Endodermal cell (in vitro differentiated cells): Measurements from ENCODE around the gene PTPN14. TPM values are rescaled to one million over a fixed set of nuclear protein-coding genes. Genes with fewer than 3 reads are reported as not detected.

ENCODE experiments used
- DNase-seq: peaks from one replicate; pipeline ENCODE4 v3.0.0-alpha.2; 2017
- H3K27ac ChIP-seq: 2 replicates; pipeline ENCODE4 v1.5.1; 2013; ENCODE audit warnings: mild to moderate bottlenecking, low read depth, low read length, moderate library complexity
- H3K27me3 ChIP-seq: 2 replicates; pipeline ENCODE4 v1.6.1; 2013; ENCODE audit warnings: mild to moderate bottlenecking, low read length, moderate library complexity; ENCODE audit not compliant: insufficient read depth, control insufficient read depth, poor library complexity, severe bottlenecking
- H3K36me3 ChIP-seq: 2 replicates; pipeline ENCODE4 v1.7.0; 2013; ENCODE audit warnings: mild to moderate bottlenecking, low read length, moderate library complexity; ENCODE audit not compliant: control insufficient read depth, insufficient read depth
- H3K4me1 ChIP-seq: one replicate; pipeline ENCODE4 v1.7.0; 2013; ENCODE audit warnings: low read length; ENCODE audit not compliant: control insufficient read depth, insufficient read depth
- H3K4me3 ChIP-seq: 2 replicates; pipeline ENCODE4 v1.5.1; 2013; ENCODE audit warnings: mild to moderate bottlenecking, low read length, moderate library complexity
- H3K9ac ChIP-seq: 2 replicates; pipeline ENCODE4 v1.6.1; 2013; ENCODE audit warnings: mild to moderate bottlenecking, low read length, moderate library complexity; ENCODE audit not compliant: poor library complexity, severe bottlenecking; ENCODE audit errors: extremely low read depth
- H3K9me3 ChIP-seq: 2 replicates; pipeline ENCODE4 v1.6.1; 2013; ENCODE audit warnings: mild to moderate bottlenecking, low read length, moderate library complexity; ENCODE audit not compliant: control insufficient read depth
- H3K27ac Mint-ChIP-seq: 2 replicates; pipeline ENCODE4 v1.8.0; 2020; ENCODE audit warnings: mixed read lengths
- H3K27me3 Mint-ChIP-seq: 2 replicates; pipeline ENCODE4 v1.8.0; 2021; ENCODE audit warnings: mild to moderate bottlenecking, mixed read lengths; ENCODE audit not compliant: insufficient read depth
- H3K36me3 Mint-ChIP-seq: 2 replicates; pipeline ENCODE4 v1.8.0; 2020; ENCODE audit warnings: low read depth, mixed read lengths
- H3K4me1 Mint-ChIP-seq: 2 replicates; pipeline ENCODE4 v1.8.0; 2020; ENCODE audit warnings: mixed read lengths
- H3K4me3 Mint-ChIP-seq: 2 replicates; pipeline ENCODE4 v1.8.0; 2020; ENCODE audit warnings: mild to moderate bottlenecking, moderate library complexity, mixed read lengths
- H3K9me3 Mint-ChIP-seq: 2 replicates; pipeline ENCODE4 v1.8.0; 2020; ENCODE audit warnings: mild to moderate bottlenecking, mixed read lengths
- WGBS, 2 experiments: methylation state at CpG; one replicate each; pipeline versions ENCODE4 v1.1.5 to v1.1.7; 2013; ENCODE audit warnings: missing lambda C conversion rate in 2 of 2, mixed read lengths in 1 of 2; ENCODE audit not compliant: insufficient coverage in 1 of 2, insufficient read length in 1 of 2; 5-methylcytosine and 5-hydroxymethylcytosine counted together
- total RNA-seq, 2 donors: library from RNA; stranded (reverse); fragmentation: NEBNext Ultra II Directional in 1 of 2; extraction: Animal tissue kit (Norgen Biotek cat#: 25700) in 1 of 2; gene quantifications; 2 replicates in 1 of 2; 3 replicates in 1 of 2; pipeline ENCODE4 v1.2.1, GENCODE V29; 2021
- TF ChIP-seq, protein P1 (sequence below): fragments of 200-600 bp; sonication (generic); conservative IDR thresholded peaks from 2 replicates; pipeline ENCODE4 v1.5.0; 2021; ENCODE audit warnings: antibody characterized with exemption, mild to moderate bottlenecking

Gene PTPN14
- total RNA-seq, 2 donors from 2014 or later: 72.6 to 93.2 TPM

GRCh38 chr1:214402613-214403083 lies 148.8 kb downstream of the PTPN14 start:
- WGBS, 2 experiments: 94 to 100% methylated on average over 1 to 3 of the region's 3 CpGs
- H3K9me3 Mint-ChIP-seq: no peaks in the 10 kb centered on the region
- peaks cover 38% of the 10 kb centered on the region for H3K36me3 Mint-ChIP-seq
- H3K27ac Mint-ChIP-seq: no peak overlapping the region
- peaks cover 30% of the 10 kb centered on the region for H3K4me1 Mint-ChIP-seq
- DNase-seq: no peak
- TF ChIP-seq, protein P1, sequence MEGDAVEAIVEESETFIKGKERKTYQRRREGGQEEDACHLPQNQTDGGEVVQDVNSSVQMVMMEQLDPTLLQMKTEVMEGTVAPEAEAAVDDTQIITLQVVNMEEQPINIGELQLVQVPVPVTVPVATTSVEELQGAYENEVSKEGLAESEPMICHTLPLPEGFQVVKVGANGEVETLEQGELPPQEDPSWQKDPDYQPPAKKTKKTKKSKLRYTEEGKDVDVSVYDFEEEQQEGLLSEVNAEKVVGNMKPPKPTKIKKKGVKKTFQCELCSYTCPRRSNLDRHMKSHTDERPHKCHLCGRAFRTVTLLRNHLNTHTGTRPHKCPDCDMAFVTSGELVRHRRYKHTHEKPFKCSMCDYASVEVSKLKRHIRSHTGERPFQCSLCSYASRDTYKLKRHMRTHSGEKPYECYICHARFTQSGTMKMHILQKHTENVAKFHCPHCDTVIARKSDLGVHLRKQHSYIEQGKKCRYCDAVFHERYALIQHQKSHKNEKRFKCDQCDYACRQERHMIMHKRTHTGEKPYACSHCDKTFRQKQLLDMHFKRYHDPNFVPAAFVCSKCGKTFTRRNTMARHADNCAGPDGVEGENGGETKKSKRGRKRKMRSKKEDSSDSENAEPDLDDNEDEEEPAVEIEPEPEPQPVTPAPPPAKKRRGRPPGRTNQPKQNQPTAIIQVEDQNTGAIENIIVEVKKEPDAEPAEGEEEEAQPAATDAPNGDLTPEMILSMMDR: no peak
- Histone ChIP-seq H3K9ac (no peak overlapping the region), H3K4me1 (peaks cover 7% of the 10 kb centered on the region), H3K27ac (no peak overlapping the region), H3K27me3 (no peaks in the 10 kb centered on the region), H3K9me3 (no peaks in the 10 kb centered on the region), H3K4me3 (no peak overlapping the region), H3K36me3 (peaks cover 60% of the 10 kb centered on the region)
- H3K27me3 Mint-ChIP-seq: no peaks in the 10 kb centered on the region
- H3K4me3 Mint-ChIP-seq: no peak overlapping the region

DNA sequence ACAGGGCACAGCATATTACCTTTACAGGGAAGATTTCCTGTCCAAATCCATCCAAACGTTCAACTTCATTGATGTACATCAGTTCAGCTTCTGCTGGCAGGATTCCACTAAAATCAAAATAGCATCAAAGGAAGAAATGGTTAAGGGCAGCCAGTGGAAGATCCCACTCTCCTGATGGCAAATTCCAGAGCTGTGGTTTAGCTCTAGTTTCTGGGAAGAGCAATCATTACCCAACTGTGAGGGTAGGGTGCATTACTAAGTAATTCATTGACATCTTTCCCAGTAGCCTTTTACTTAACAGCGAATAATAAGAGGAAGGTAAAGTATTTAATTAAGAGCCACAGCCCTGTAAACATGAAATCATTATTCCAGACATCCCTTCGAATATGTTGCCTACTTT lies 149.7 kb downstream of the PTPN14 start:
- TF ChIP-seq, protein P1: no peak
- Mint-ChIP-seq H3K27me3 (no peaks in the 10 kb centered on the region), H3K9me3 (no peaks in the 10 kb centered on the region), H3K4me1 (peaks cover 35% of the 10 kb centered on the region), H3K27ac (no peak overlapping the region), H3K4me3 (no peak overlapping the region), H3K36me3 (peaks cover 47% of the 10 kb centered on the region)
- WGBS, 2 experiments: 86 to 100% methylated on average over 1 of the region's 3 CpGs
- Histone ChIP-seq H3K27ac (no peak overlapping the region), H3K27me3 (no peaks in the 10 kb centered on the region), H3K36me3 (peaks cover 63% of the 10 kb centered on the region), H3K4me3 (no peak overlapping the region), H3K9ac (no peak overlapping the region), H3K4me1 (peaks cover 7% of the 10 kb centered on the region), H3K9me3 (no peaks in the 10 kb centered on the region)
- no peak for DNase-seq

DNA sequence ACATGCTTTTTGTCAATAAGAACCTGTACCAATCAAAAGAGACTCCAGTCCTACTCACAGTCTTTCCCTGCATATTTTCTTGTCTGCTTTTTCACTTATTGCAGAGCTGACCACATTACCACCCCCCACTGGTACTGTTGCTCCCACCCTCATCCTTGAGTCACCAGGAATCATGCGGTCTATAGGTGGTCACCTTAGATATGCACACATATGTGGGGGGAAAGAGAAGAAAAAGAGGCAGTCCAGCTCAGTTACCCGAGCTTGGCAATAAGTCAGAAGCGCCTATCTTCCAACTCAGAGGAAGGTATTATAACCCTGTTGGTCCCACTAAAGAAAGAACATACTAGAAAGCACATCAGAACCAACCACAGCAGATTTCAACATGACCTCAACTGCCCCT lies 151.3 kb downstream of the PTPN14 start:
- no peak for DNase-seq
- no peak overlapping the region for H3K27ac ChIP-seq
- no peak overlapping the region for H3K9ac ChIP-seq
- Mint-ChIP-seq H3K9me3 (no peaks in the 10 kb centered on the region), H3K4me1 (peaks cover 34% of the 10 kb centered on the region), H3K36me3 (peaks cover 59% of the 10 kb centered on the region), H3K27ac (no peak overlapping the region), H3K27me3 (no peaks in the 10 kb centered on the region), H3K4me3 (no peak overlapping the region)
- no peaks in the 10 kb centered on the region for H3K27me3 ChIP-seq
- H3K4me1 ChIP-seq: peaks cover 7% of the 10 kb centered on the region
- peaks cover 76% of the 10 kb centered on the region for H3K36me3 ChIP-seq
- 100% methylated on average over 3 of the region's 3 CpGs; no CpG with 5 or more reads in 1 of the 2 experiments for whole genome bisulfite sequencing, 2 experiments
- no peak overlapping the region for H3K4me3 ChIP-seq
- H3K9me3 ChIP-seq: no peaks in the 10 kb centered on the region
- TF ChIP-seq, protein P1: no peak
